Germinal center (tissue), 1 donor: ENCODE measurements around the gene FOXI3.
"Not testable (repeated sequence)": the region's sequence is repeated elsewhere in the genome, so short reads cannot be mapped to it uniquely, and the experiment has no call there.

Experiments used
- DNase-seq: peaks from one replicate; pipeline ENCODE4 v3.0.0; 2012; ENCODE audit warnings: mixed read lengths, low spot score

FOXI3 gene

GRCh38 chr2:88442061-88442460 is 10.4 kb downstream of the FOXI3 start:
- no peak for DNase-seq

DNA sequence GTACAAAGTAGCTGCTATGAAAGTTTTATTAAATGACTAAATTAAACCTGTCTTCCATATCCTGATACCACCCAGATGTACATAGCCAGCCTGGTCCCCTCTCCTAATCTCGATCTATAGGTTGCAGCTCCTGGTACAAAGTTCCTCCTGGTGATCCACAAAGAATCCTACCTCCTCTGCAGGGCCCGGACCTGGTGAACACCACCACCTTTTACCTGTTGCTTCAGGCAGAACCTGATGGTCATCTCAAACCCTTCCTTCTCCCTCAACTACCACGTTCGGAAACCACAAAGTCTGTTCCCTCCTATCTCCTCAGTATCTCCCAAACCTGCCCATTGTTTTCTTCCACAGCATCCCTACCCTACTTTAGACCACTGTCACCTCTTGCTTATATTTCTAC is 15.5 kb downstream of the FOXI3 start:
- no peak for DNase-seq

DNA sequence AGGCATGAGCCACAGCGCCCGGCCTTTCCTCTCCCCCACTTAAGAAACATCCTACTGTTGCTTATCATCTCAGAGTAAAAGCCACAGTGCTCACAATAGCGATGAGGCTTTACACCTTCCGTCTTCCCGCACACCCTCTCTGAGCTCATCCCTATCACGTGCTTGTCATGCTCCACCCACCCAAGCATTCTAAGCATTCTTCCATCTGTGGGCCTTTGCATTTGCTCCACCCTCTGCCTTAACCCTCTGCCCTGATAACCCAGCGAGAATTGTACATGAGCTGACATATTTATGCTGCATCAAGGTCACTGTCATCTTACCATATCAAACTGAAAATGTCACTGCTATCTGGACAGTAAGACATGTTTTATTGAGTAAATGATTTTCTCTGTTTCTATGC is 22.6 kb downstream of the FOXI3 start:
- no peak for DNase-seq

- DNase-seq, result no peak
Observed at GRCh38 chr2:88423733-88424132, 28.8 kb downstream of the FOXI3 start.

DNA sequence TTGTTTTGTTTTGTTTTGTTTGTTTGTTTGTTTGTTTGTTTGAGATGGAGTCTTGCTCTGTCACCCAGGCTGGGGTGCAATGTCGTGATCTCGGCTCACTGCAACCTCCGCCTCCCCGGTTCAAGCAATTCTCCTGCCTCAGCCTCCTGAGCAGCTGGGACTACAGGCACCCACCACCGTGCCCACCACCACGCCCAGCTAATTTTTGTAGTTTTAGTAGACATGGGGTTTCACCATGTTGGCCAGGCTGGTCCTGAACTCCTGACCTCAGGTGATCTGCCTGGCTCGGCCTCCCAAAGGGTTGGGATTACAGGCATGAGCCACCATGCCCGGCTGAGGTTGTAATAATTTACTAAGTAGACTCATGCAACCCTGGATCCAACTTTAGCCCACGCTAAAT is 33.4 kb downstream of the FOXI3 start:
- DNase-seq, result not testable (repeated sequence)

DNA sequence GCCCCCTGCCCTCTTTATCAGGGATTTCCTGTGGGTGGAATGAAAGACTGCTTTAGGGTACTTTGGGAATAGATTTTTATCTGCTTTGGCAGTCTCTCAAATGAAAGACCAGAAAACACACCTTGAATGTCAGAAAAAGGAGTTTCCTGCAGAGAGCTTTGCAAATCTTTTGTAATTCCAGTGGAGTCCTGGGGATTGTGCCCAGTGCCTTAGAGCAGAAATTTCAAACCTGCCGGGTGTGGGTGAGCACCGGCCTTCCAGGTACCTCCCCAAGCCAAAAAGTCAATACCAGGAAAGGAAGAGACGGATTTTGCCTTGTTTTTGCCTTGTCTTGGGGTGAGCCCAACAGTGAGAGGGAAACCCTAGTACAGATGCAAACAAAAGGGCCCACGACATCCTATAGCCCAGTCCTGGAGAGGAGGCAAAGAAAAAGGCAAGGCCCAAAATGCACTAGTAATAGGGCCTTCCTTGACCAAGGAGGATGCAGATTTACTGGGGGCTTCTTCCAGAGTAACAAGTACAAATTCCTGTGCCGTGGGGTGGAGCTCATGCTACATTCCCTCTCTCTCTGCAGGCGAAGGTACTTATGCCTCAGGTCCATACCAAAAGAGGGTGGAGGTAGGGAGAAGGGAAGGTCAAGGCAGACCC is 36.4 kb downstream of the FOXI3 start:
- DNase-seq, result no peak

GRCh38 chr2:88408870-88409269 is 43.6 kb downstream of the FOXI3 start:
- not testable (repeated sequence) for DNase-seq

- DNase-seq, result no peak
Observed at GRCh38 chr2:88400037-88400767, 52.3 kb downstream of the FOXI3 start.

DNA sequence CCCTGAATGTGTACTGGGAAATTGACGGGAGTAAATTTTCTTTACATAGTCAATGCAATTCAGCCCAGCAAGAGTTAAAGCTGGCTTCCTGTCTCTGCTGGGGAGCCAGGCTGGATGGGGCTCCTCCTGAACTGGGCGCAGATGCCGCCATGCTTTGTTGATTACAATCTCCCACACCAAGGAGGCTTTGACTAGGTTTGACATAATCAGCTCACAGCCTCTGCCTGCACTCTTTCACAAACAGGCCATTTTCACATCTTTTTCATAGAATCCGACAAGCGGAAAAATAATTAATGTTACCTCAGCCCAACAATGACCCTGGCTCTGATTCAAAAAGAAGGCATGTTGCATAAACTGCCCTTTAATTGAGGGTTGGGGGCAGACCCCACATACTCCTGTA is 54.3 kb downstream of the FOXI3 start:
- DNase-seq, result no peak
